ENCODE data around the gene HOXA9. TPM values are rescaled to one million over a fixed set of nuclear protein-coding genes. Genes with fewer than 3 reads are reported as not detected.
A peak's percentile ranks its signal among the peaks of the same experiment; 100 is the strongest.

The HOXA9 gene
- total RNA-seq, 4 donors from 2014 or later = 0.54 to 0.89 TPM; not detected in 2

- peaks cover 0 to 3% (median 0%) of the 10 kb centered on the region in 3 donors for H3K9me3 ChIP-seq
- no peak overlapping the region for H3K4me3 ChIP-seq
- H3K4me1 ChIP-seq = peaks cover 0 to 47% (median 23%) of the 10 kb centered on the region in 3 donors
- no peaks in the 10 kb centered on the region for H3K36me3 ChIP-seq
- H3K27me3 ChIP-seq = peaks cover 100% of the 10 kb centered on the region
- H3K27ac ChIP-seq = no peak overlapping the region
- ATAC-seq = no peak
- 68 to 69% methylated on average over 13 to 22 of the region's 24 CpGs for WGBS, 2 donors (ENCODE audit: low coverage in 1 of 2)
- TF ChIP-seq CTCF (IDR thresholded peaks at IDR 0.05) (no peak), POLR2AphosphoS5 (IDR thresholded peaks at IDR 0.05) (no peak), EP300 (IDR thresholded peaks at IDR 0.05) (no peak), POLR2A (IDR thresholded peaks at IDR 0.05) (no peak)
Measured at GRCh38 chr7:27163288-27164044, 1.9 kb downstream of the HOXA9 start.

- no peak for ATAC-seq
- H3K27ac ChIP-seq = no peak overlapping the region
- no peaks in the 10 kb centered on the region for H3K36me3 ChIP-seq
- 77 to 87% methylated on average over 7 of the region's 7 CpGs for WGBS, 2 donors (ENCODE audit: low coverage in 1 of 2)
- no peak overlapping the region for H3K4me3 ChIP-seq
- H3K27me3 ChIP-seq = peaks cover 100% of the 10 kb centered on the region
- TF ChIP-seq POLR2AphosphoS5 (IDR thresholded peaks at IDR 0.05) = no peak
- no peak for TF ChIP-seq EP300 (IDR thresholded peaks at IDR 0.05)
- TF ChIP-seq POLR2A (IDR thresholded peaks at IDR 0.05) = no peak
- no peak for TF ChIP-seq CTCF (IDR thresholded peaks at IDR 0.05)
- peaks cover 0 to 47% (median 23%) of the 10 kb centered on the region in 3 donors for H3K4me1 ChIP-seq
- H3K9me3 ChIP-seq = peaks cover 0 to 3% (median 0%) of the 10 kb centered on the region in 3 donors
Measured at GRCh38 chr7:27162561-27163287, 2.6 kb downstream of the HOXA9 start.

GRCh38 chr7:27161721-27162560, 3.4 kb downstream of the HOXA9 start:
- 44% methylated on average over 3 of the region's 30 CpGs; no CpG with 5 or more reads in 1 of the 2 donors for WGBS, 2 donors (ENCODE audit: low coverage in 1 of 2)
- Histone ChIP-seq H3K36me3 (no peaks in the 10 kb centered on the region), H3K9me3 (peaks cover 0 to 3% (median 0%) of the 10 kb centered on the region in 3 donors), H3K27me3 (peaks cover 100% of the 10 kb centered on the region), H3K27ac (no peak overlapping the region), H3K4me3 (no peak overlapping the region), H3K4me1 (peaks cover 0 to 50% (median 23%) of the 10 kb centered on the region in 3 donors)
- TF ChIP-seq POLR2AphosphoS5 (IDR thresholded peaks at IDR 0.05) (no peak), EP300 (IDR thresholded peaks at IDR 0.05) (no peak), POLR2A (IDR thresholded peaks at IDR 0.05) (no peak), CTCF (IDR thresholded peaks at IDR 0.05) (no peak)
- no peak for ATAC-seq

GRCh38 chr7:27161214-27161720, 4.1 kb downstream of the HOXA9 start:
- WGBS, 2 donors (ENCODE audit: low coverage in 1 of 2) = 0 to 23% methylated on average over 2 to 8 of the region's 27 CpGs
- H3K9me3 ChIP-seq = peaks cover 0 to 3% (median 0%) of the 10 kb centered on the region in 3 donors
- H3K27me3 ChIP-seq = peaks cover 100% of the 10 kb centered on the region
- TF ChIP-seq EP300 (IDR thresholded peaks at IDR 0.05) (no peak), CTCF (IDR thresholded peaks at IDR 0.05) (peak in 1 of 4 experiments; percentile 6)
- H3K4me1 ChIP-seq = peaks cover 0 to 50% (median 20%) of the 10 kb centered on the region in 3 donors
- peak overlapping the region; percentile 29 to 62 for H3K4me3 ChIP-seq
- H3K27ac ChIP-seq = peak overlapping the region in 1 of 4 donors; percentile 51
- no peak for ATAC-seq
- H3K36me3 ChIP-seq = no peaks in the 10 kb centered on the region
